SKM-1 treated with dmso at 0.1 percent for 144 hours (cell line): ENCODE results near the gene CNNM4.
A peak's percentile ranks its signal among the peaks of the same experiment; 100 is the strongest.

Source experiments
- DNase-seq: peaks from one replicate; lab custom pipeline; 2025; ENCODE audit not compliant: unreplicated experiment; lab: John Stamatoyannopoulos, UW

Gene CNNM4

DNA sequence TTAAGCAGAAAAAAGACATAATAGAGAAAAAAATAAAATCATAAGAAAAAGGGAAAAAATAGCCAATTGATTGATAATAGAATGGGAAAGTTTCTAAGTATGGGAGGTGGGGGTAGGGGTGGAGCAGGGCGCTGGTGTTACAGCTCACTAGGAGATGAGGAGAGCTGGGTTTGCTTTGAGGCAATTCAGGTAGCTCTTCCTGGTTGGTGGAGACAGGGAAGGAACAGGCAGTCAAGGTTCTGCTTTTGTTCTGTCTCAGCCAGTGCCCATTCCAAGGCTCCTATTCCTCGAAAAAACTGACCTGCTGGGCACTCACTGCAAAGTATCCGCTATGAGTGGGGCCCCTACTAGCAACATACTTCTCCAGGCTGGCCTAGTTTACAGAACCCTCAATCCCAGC, 1.7 kb upstream of the CNNM4 start:
- DNase-seq: no peak

- DNase-seq: no peak
Observed at GRCh38 chr2:96759548-96759947, 1.2 kb upstream of the CNNM4 start.

DNA sequence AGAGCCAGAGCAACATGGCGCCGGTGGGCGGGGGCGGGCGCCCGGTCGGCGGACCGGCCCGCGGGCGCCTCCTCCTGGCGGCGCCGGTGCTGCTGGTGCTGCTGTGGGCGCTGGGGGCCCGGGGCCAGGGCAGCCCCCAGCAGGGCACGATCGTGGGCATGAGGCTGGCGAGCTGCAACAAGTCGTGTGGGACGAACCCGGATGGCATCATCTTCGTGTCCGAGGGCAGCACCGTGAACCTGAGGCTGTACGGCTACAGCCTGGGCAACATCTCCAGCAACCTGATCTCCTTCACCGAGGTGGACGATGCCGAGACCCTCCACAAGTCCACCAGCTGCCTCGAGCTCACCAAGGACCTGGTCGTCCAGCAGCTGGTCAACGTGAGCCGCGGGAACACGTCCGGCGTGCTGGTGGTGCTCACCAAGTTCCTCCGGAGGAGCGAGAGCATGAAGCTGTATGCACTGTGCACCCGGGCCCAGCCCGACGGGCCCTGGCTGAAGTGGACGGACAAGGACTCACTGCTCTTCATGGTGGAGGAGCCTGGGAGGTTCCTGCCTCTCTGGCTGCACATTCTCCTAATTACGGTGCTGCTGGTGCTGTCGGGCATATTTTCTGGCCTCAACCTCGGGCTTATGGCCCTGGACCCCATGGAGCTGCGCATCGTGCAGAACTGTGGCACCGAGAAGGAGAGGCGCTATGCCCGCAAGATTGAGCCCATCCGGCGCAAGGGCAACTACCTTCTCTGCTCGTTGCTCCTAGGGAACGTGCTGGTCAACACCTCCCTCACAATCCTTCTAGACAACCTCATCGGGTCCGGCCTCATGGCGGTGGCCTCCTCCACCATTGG, 507 bp downstream of the CNNM4 start:
- DNase-seq: no peak

GRCh38 chr2:96762529-96763311, 2.0 kb downstream of the CNNM4 start:
- DNase-seq: no peak

DNA sequence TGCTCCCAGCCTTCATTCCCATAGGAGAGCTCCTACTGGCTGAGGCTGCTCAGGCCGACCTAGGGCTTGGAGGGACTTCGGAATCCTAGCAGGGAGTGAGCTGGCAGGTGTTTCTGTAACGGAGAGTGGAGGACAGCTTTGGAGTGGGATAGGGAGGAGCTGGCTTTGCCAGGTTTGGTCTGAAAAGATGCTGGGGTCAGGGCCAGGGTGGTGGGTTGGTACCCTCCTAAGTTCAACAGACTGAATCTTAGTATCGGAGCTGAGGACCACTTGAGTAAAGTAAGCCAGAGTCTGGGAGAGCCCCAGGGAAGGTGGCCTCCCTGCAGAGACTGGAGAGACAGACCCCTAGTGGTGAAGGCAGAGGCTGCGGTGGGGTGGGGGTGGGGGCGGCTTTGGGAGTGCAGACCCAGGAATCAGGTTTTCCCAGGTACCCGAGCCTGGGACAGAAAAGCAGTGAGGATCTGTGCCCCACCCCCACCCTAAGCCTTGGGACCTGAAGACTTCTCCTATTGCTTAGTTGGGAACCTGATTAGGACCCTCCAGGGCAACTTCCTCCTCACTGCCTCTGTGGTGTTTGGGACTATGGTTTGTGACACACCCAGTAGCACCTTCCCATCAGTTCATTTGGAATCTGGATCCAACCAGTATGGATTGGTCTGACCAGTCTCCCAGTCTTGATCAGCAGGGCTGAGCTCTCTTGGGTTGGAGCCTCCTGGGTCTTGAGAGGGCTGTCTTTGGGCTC, 3.0 kb downstream of the CNNM4 start:
- DNase-seq: no peak

- DNase-seq: peak; percentile 76
Observed at GRCh38 chr2:96764253-96764637, 3.5 kb downstream of the CNNM4 start.

DNA sequence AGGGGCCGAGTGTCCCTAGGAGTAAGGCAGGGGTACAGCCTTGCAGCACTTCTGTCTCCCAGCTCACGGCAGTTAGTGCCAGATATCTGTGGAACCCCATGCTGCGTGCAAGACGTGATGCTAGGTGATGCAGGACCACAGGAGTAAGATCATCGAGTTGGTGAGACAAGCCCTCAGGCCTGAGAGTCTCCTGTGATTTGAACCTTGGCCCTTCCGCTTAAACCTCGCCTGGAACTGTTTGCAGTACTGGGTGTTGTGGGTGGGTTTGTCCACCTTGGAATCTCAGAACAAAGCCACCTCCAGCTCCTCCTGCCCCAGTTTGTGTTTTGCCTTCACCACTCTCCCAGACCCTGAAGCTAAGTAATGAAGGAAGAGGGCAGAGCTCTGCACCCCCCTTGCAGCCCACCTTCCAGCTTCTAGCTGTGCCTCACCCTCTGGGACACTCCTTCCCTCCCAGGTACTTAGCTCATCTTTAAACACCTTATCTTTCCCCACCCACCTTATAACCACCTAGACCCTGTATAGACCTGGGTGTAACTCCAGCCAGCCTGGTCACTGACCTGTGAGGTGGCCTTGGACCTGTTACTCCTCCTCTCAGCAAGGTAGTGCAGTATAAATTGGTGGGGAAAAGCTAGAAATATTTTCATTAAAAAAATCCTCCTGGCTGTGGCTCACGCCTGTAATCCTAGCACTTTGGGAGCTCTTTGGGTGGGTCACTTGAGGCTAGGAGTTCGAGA, 6.6 kb downstream of the CNNM4 start:
- DNase-seq: no peak

- no peak for DNase-seq
Observed at GRCh38 chr2:96768083-96768561, 7.4 kb downstream of the CNNM4 start.

- no peak for DNase-seq
Observed at GRCh38 chr2:96769814-96770213, 9.1 kb downstream of the CNNM4 start.

DNA sequence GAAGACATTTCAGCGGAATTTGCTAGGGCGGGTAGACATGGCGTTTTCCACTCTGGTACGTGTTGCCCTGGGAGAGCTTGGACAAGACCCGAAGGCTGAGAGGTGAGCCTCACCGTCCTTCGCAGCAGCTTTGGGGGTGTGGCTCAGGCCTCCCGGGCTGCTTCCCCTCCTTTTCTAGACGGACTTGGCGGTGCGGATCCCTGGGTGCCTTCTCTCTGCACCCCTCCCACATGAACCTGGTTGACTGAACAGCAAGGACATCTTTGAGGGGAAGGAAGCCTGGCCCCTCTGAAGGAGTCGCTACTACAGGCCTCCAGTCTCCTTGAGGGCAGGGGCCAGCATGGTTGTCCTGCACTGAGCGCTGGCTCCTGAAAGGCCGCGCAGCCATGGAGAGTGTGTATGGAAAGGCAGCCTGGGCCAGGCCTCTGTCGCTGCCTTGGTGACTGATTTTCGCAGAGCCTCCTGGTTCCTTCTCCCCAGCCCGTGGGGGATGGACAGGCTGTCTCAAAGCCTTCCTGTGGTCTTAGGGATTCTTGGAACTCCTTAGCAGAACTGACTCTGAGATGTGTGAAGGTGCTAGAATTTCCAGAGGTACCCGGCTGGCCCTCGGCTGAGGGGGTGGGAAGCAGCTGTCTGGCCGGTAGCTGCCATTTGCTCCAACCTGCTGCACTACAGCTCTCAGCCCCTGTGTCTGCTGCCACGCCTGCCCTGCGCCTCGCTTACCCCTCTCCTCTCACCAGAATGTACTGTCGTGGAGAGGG, 9.9 kb downstream of the CNNM4 start:
- DNase-seq: no peak

GRCh38 chr2:96771796-96772618, 11.3 kb downstream of the CNNM4 start:
- DNase-seq: no peak

DNA sequence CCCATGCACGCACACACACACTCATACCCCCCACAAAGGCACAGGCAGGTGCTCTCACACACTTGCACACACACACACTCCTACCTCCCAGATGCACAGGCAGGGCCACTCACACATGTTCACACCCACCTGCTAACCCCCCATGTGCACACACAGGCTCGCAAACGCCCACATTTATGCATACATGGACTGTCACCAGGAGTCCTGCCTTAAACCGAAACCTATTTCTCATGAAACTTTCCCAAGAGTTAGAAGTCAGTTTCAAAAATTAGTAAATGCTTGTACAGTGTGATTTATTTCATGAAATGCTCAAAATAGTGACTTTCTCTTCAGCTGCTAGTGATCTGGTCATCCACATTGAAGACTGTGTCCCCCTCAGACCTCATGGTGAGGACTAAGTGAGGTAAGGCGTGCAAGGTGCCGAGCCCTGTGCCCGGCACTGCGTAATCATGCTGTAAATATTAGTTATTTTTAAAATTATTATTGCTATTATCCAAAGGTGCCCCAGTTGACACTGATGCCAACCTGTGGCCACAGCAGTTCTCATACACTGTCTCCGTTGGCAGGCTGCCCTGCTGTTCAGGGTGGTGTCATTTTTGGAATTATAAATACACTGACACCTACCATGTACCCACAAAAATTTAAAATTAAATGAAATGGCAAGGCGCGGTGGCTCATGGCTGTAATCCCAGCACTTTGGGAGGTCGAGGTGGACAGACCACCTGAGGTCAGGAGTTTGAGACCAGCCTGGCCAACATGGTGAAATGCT, 12.4 kb downstream of the CNNM4 start:
- DNase-seq: no peak

- DNase-seq: no peak
Observed at GRCh38 chr2:96773922-96774321, 13.2 kb downstream of the CNNM4 start.

DNA sequence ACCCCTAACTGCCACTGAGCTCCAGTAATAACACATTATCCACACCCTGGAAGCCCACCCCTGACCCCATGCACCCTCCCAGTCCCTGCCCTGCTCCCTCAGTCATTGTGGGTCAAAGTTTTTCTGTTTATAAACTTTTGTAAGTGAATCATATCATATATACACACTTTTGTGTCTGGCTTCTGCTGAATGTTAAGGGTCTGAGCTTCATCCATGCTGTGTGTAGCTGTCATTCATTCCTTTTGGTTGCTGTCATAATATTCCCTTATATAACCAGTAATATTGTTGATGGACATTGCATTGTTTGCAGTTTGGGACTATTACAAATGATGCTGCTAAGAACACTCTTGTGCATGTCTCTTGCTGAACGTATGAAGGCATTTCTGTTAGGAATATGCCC, 14.5 kb downstream of the CNNM4 start:
- no peak for DNase-seq

DNA sequence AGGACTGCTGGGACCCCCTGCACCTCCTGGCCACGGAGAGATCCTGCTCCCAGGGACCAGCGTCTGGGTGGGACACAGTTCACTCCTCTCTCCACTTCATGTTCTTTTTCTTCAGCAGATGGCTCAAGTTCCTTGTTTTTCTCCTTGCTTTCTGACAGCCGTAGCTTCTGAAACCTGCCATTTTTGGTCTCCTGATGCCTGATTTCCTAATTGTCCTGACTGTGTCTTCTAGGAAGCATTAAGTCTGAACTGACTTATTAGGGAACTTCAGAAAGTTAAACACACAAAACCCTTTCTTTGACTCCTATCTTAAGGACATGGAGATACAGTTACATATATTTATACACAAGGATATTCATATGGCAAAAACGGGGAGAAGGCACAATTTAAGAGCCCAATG, 22.7 kb downstream of the CNNM4 start:
- no peak for DNase-seq

DNA sequence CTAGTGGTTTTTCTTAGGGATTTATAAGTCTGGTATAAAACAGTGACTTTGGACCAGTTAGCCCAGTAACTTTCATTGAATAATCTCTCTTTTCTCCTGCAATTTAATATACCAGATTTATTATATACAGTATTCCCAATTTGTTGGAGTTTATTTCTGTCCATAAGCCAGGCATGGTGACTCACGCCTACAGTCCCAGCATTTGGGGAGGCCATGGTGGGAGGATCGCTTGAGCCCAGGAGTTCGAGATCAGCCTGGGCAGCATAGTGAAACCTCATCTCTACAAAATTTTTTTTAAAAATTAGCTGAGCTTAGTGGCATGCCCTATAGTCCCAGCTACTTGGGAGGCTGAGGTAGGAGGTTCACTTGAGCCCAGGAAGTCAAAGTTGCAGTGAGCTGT, 26.7 kb downstream of the CNNM4 start:
- DNase-seq: no peak

DNA sequence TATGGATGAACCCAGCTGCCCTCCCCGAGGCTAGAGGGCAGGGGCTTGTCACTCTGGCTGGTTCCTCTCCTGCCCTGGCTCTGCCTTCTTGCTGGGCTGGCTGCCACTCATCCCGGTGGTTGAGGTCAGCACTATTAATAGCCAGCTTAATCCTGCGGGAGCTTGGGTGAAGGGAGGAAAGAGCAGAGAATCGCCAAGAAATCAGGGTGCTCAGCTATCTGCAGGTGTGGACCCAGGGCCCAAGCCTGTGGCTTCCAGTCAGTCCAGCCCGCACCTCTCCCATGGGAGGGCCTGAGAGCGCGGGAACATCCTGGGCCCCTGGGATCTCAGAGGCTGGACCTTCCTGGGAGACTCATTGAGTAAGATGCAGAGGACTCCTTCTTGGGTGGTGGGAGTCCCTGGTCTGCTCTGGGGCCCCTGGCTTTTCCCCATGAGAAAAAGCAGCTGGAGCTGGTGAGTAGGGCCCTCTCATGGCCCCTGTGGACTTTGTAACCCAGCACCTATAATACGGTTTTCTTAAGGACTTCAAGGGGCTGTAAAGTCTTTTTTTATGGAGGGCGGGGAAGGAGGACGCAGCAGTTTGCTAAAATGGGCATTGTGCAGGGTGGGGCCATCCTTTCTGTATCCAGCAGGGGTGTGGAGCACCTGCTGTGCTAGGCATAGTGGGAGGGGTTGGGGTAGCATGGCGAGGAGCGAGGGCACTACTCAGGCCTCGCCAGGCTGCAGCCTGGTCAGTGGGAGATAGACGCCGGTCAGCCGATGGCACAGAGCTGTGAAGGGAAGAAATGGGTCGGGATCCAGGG, 27.9 kb downstream of the CNNM4 start:
- DNase-seq: no peak

- DNase-seq: no peak
Observed at GRCh38 chr2:96789245-96789617, 28.5 kb downstream of the CNNM4 start.
